HG02763 (cell line): Measurements from ENCODE around the gene AQP1.

Experiments
- ATAC-seq: cut with Tn5 transposase; IDR thresholded peaks from one replicate; pipeline ENCODE4 v1.9.1; 2021; ENCODE audit warnings: mild to moderate bottlenecking, moderate library complexity; ENCODE audit not compliant: unreplicated experiment

AQP1 gene

GRCh38 chr7:30905078-30906012 lies 6.3 kb upstream of the AQP1 start:
- ATAC-seq: no peak

GRCh38 chr7:30906014-30906413 lies 5.6 kb upstream of the AQP1 start:
- ATAC-seq: no peak

GRCh38 chr7:30906515-30907240 lies 5.0 kb upstream of the AQP1 start:
- ATAC-seq: no peak

DNA sequence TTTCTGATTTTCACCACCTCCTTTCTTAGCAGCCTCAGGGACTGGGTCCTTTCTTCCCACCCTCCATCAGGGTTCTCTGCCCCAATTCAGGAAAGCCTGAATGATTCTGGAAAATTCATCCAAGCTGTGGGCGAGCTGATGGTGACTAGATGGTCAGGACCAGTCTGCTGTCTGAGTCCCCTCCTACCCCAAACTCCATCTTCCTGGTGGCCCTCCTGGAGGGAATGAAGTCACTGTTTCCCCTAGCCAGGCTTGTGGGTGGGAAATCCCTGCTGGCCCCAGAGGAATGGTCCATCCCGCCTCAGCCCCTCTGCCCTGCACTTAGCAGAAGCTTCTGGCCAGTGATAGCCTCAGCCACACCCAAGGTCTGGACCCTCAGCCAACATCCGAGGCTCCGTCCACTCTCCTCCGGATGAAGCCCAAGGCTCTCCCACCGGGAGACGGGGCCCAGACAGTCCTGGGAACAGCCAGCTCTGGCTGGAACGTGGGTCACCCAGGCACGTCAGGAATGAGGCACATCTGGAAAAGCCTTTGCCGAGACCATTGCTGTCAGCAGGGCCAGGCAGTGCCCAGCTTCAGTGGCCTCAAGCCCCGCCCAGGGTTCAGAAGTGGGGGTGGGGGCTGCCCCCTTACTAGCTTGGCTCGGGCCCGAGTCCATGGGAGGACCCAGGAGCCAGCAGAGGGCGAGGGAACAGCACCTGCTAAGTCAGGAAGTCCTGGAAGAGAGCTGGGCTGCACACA lies 4.0 kb upstream of the AQP1 start:
- ATAC-seq: no peak

- ATAC-seq: no peak
Observed at GRCh38 chr7:30908681-30909080, 3.0 kb upstream of the AQP1 start.

- ATAC-seq: no peak
Observed at GRCh38 chr7:30909431-30909830, 2.2 kb upstream of the AQP1 start.

DNA sequence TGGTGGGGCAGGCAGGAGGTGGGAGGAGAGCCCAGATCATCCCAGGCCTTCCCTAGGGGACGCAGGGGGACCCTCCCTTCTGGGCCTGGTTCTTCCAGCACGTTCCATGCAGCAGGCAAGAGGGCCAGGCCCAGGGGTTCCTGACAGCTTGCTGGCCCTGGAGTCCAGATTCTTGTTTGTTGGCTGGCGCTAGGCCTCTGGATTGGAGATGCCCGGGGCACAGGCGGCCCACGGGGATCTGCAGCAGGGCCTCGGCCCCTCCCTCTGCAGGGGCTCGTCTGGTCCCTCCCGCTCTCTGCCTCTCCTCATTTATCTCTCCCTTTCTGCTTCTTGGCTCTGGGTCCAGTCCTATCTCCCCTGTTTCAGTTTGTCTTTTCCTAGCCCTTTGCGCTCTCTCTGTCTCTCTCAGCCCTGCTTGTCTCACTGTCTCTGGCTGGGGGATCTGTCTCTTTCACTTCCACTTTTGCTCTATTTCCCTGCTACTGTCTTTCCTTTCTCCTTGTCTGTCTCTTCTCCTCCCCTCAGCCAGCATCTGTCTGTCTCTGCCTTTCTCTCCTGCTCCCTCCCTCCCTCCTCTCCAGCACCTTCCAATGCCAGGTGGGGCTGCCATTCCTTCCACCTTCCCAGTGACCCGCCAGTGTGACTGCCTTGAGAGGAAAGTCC lies 1.1 kb upstream of the AQP1 start:
- no peak for ATAC-seq

DNA sequence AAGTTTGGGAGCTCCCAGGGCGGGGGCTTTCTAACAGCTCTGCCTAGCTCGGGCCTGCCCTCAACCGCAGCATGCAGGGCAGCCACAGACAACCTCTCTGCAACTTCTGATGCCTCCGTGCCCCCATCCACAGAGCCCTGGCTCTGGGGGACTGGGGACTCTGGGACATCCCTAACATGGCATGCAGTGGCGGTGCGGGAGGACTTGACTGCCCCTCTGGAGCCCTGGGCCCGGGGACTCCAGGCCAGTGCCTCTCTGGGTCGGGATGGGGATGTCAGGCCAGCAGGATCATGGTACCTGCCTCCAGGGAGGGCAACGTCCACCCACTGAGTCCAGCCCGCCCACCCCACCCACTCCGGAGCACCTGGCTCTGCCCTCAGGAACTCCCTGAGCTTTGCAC lies 520 bp upstream of the AQP1 start:
- no peak for ATAC-seq

GRCh38 chr7:30912021-30912730 lies 523 bp downstream of the AQP1 start:
- ATAC-seq: no peak

- no peak for ATAC-seq
Observed at GRCh38 chr7:30912731-30912985, 1.0 kb downstream of the AQP1 start.

DNA sequence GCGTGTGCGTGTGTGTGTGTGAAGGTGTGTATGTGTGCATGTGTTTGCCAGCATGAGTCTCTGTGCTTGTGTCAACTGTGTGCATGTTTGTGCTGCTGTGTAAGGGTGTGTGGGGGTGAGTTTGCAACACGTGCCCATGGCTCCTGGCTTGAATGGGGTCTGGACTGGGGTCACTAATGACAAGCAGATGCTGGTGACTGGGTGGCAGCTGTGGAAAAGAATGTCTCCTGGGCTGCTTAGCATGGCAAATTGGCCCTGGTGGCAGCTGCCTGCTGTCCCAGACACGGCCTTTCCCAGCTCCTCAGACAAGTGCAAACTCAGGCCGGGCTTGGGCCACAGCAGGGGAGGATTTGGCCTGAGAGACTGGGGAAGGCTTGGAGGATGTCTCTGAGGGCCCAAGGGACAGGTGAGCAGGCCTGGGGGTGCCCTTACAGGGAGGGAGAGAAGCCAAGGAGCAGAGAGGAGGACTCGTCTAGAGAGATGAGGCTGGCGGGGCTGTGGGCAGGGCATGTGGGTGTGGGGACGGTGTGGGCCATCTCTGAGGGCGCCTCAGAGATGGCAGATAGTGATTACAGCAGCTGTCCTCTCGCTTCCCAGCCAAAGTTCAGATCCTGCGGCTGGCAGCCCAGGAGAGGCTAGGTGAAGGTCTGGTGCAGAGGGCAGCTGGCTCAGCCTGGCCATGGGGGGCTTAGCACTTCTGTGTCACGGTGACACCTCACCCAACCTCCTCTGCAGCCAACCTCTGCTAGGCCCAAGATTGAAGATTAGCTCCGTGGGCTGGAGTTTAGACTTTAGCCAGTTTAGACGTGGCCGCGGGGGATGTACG lies 1.5 kb downstream of the AQP1 start:
- no peak for ATAC-seq

- no peak for ATAC-seq
Observed at GRCh38 chr7:30913821-30914515, 2.3 kb downstream of the AQP1 start.

DNA sequence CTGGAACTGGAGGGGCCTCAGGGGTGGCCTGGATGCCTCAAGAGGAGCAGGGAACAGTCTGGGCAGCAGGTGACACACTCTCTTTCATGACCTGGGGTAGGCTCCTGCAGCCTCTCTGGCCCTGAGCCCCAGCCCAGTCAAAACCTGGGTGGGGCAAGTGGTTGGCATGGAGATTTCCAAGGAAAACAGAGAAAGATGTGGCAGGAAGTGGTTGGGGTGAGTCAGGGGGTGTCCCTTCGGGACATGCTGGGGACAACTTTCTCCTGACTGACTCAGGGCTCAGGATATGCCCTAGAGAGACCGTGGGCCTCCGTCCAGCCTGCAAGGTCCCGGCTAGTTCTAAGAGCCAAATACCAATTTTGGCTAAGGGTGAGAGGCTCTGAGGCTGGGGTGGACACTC lies 2.9 kb downstream of the AQP1 start:
- no peak for ATAC-seq

DNA sequence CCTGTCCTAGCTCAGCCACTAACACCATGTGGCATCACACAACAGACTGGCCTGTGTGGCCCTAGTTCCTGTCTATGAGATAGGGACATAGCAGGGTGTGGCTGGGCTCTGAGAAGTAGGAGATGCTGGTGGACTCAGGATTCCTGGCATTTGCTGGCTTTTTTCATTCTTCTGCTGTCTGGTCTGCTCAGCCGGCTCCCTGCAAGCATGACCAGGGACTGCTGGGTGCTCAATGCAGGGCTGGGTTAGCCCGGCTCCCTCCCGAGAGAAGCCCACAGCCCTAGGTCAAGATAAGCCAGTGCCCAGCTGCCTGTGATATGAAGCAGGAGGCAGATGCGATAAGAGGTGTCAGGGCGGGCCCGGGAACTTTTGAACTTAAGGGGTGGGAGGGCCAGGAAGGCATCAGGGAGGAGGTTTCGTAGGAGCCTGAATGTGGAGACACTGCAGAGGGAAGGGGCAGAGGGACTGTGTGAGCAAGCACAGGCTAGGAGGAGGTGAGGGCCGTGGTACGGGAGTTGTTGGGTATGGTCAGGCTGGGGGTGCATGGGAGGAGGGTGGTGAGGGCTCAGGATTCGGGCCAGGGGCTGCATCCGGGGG lies 3.5 kb downstream of the AQP1 start:
- no peak for ATAC-seq

- ATAC-seq: no peak
Observed at GRCh38 chr7:30915751-30916150, 4.1 kb downstream of the AQP1 start.

- no peak for ATAC-seq
Observed at GRCh38 chr7:30916255-30916654, 4.6 kb downstream of the AQP1 start.

GRCh38 chr7:30916767-30917166 lies 5.1 kb downstream of the AQP1 start:
- ATAC-seq: no peak

DNA sequence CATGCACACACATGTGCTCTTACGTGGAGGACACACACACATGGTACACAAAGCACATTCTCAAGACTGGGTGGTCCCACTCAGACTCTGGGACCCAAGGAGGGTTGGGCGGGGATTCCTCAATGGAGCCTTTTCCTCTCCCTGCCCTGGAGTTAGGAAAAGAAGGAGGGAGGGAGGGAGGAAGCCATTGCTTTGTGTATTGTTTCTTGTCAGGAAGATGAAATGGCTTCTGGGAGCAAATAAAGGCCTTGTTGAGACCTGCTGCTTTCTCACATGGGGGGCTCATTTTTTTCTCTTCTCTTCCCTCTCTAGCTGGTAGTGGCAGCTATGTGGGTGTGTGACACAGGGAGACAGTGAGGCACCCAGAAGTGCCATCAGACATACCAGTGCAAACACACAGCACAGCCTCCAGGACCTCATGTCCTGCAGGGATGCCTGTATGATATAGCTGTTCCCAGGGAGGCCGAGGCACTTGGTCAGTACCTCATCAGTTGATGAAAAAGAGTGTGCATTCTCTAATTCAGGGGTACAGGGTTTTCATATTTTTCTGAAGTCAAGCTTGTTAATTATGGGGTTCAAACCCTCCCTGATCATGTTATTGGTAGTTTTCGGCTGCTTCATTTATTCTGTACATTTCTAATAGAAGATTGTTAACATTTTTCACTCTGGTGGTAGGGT lies 5.7 kb downstream of the AQP1 start:
- ATAC-seq: no peak
